ENCODE data around the gene FBXO3. TPM values are rescaled to one million over a fixed set of nuclear protein-coding genes. Genes with fewer than 3 reads are reported as not detected.
A peak's percentile ranks its signal among the peaks of the same experiment; 100 is the strongest.

The FBXO3 gene
- total and polyA plus RNA-seq, 2 experiments from 2014 or later: 12.5 to 28.4 TPM

- Histone ChIP-seq H2AFZ (no peak overlapping the region), H3K36me3 (ENCODE audit: insufficient read depth) (no peaks in the 10 kb centered on the region), H3K9me2 (ENCODE audit: insufficient read depth) (no peaks in the 10 kb centered on the region), H4K20me1 (replicated peaks; ENCODE audit: insufficient read depth) (peaks cover 30% of the 10 kb centered on the region), H3F3A (replicated peaks; ENCODE audit: low read depth) (no peaks in the 10 kb centered on the region; the same call in 1 of the 2 replicates), H3K4me2 (no peak overlapping the region), H3K27ac (ENCODE audit: low read depth) (no peak overlapping the region), H3K79me2 (replicated peaks; ENCODE audit: insufficient read depth) (peaks cover 83% of the 10 kb centered on the region), H3K4me1 (ENCODE audit: insufficient read depth) (peaks cover 14% of the 10 kb centered on the region), H3K27me3 (ENCODE audit: insufficient read depth) (peaks cover 15% of the 10 kb centered on the region), H3K4me3 (no peak overlapping the region)
- no peak for TF ChIP-seq NANOG (IDR thresholded peaks at IDR 0.05; ENCODE audit: borderline replicate concordance)
- no peak for TF ChIP-seq JUNB (IDR thresholded peaks at IDR 0.05; ENCODE audit: unreplicated experiment)
- TF ChIP-seq EZH2phosphoT487 (IDR thresholded peaks at IDR 0.05; ENCODE audit: unreplicated experiment): no peak
- no peak for TF ChIP-seq ETS1 (IDR thresholded peaks at IDR 0.05)
- TF ChIP-seq CREB1 (CRISPR knock-in tag; IDR thresholded peaks at IDR 0.05; ENCODE audit: low read depth): no peak
- no peak for TF ChIP-seq CTCF (conservative IDR thresholded peaks at IDR 0.05; ENCODE audit: low read depth in 2 of 2)
- TF ChIP-seq ZNF114 (CRISPR knock-in tag; IDR thresholded peaks at IDR 0.05): no peak
- no peak for TF ChIP-seq STAT1 (IDR thresholded peaks at IDR 0.05; ENCODE audit: unreplicated experiment)
- TF ChIP-seq, protein P1, sequence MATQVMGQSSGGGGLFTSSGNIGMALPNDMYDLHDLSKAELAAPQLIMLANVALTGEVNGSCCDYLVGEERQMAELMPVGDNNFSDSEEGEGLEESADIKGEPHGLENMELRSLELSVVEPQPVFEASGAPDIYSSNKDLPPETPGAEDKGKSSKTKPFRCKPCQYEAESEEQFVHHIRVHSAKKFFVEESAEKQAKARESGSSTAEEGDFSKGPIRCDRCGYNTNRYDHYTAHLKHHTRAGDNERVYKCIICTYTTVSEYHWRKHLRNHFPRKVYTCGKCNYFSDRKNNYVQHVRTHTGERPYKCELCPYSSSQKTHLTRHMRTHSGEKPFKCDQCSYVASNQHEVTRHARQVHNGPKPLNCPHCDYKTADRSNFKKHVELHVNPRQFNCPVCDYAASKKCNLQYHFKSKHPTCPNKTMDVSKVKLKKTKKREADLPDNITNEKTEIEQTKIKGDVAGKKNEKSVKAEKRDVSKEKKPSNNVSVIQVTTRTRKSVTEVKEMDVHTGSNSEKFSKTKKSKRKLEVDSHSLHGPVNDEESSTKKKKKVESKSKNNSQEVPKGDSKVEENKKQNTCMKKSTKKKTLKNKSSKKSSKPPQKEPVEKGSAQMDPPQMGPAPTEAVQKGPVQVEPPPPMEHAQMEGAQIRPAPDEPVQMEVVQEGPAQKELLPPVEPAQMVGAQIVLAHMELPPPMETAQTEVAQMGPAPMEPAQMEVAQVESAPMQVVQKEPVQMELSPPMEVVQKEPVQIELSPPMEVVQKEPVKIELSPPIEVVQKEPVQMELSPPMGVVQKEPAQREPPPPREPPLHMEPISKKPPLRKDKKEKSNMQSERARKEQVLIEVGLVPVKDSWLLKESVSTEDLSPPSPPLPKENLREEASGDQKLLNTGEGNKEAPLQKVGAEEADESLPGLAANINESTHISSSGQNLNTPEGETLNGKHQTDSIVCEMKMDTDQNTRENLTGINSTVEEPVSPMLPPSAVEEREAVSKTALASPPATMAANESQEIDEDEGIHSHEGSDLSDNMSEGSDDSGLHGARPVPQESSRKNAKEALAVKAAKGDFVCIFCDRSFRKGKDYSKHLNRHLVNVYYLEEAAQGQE (IDR thresholded peaks at IDR 0.05; ENCODE audit: unreplicated experiment): no peak
- no peak for TF ChIP-seq POLR2AphosphoS5 (IDR thresholded peaks at IDR 0.05; ENCODE audit: low read depth)
- TF ChIP-seq EZH2 (IDR thresholded peaks at IDR 0.05; ENCODE audit: low read depth, unreplicated experiment): no peak
- TF ChIP-seq, protein P2, sequence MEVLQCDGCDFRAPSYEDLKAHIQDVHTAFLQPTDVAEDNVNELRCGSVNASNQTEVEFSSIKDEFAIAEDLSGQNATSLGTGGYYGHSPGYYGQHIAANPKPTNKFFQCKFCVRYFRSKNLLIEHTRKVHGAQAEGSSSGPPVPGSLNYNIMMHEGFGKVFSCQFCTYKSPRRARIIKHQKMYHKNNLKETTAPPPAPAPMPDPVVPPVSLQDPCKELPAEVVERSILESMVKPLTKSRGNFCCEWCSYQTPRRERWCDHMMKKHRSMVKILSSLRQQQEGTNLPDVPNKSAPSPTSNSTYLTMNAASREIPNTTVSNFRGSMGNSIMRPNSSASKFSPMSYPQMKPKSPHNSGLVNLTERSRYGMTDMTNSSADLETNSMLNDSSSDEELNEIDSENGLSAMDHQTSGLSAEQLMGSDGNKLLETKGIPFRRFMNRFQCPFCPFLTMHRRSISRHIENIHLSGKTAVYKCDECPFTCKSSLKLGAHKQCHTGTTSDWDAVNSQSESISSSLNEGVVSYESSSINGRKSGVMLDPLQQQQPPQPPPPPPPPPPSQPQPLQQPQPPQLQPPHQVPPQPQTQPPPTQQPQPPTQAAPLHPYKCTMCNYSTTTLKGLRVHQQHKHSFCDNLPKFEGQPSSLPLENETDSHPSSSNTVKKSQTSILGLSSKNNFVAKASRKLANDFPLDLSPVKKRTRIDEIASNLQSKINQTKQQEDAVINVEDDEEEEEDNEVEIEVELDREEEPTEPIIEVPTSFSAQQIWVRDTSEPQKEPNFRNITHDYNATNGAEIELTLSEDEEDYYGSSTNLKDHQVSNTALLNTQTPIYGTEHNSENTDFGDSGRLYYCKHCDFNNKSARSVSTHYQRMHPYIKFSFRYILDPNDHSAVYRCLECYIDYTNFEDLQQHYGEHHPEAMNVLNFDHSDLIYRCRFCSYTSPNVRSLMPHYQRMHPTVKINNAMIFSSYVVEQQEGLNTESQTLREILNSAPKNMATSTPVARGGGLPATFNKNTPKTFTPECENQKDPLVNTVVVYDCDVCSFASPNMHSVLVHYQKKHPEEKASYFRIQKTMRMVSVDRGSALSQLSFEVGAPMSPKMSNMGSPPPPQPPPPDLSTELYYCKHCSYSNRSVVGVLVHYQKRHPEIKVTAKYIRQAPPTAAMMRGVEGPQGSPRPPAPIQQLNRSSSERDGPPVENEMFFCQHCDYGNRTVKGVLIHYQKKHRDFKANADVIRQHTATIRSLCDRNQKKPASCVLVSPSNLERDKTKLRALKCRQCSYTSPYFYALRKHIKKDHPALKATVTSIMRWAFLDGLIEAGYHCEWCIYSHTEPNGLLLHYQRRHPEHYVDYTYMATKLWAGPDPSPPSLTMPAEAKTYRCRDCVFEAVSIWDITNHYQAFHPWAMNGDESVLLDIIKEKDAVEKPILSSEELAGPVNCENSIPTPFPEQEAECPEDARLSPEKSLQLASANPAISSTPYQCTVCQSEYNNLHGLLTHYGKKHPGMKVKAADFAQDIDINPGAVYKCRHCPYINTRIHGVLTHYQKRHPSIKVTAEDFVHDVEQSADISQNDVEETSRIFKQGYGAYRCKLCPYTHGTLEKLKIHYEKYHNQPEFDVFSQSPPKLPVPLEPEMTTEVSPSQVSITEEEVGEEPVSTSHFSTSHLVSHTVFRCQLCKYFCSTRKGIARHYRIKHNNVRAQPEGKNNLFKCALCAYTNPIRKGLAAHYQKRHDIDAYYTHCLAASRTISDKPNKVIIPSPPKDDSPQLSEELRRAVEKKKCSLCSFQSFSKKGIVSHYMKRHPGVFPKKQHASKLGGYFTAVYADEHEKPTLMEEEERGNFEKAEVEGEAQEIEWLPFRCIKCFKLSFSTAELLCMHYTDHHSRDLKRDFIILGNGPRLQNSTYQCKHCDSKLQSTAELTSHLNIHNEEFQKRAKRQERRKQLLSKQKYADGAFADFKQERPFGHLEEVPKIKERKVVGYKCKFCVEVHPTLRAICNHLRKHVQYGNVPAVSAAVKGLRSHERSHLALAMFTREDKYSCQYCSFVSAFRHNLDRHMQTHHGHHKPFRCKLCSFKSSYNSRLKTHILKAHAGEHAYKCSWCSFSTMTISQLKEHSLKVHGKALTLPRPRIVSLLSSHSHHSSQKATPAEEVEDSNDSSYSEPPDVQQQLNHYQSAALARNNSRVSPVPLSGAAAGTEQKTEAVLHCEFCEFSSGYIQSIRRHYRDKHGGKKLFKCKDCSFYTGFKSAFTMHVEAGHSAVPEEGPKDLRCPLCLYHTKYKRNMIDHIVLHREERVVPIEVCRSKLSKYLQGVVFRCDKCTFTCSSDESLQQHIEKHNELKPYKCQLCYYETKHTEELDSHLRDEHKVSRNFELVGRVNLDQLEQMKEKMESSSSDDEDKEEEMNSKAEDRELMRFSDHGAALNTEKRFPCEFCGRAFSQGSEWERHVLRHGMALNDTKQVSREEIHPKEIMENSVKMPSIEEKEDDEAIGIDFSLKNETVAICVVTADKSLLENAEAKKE (CRISPR knock-in tag; IDR thresholded peaks at IDR 0.05): no peak
- TF ChIP-seq ZNF331 (CRISPR knock-in tag; IDR thresholded peaks at IDR 0.05; ENCODE audit: low read depth): no peak
- Mint-ChIP-seq H3K27me3 (ENCODE audit: insufficient read depth, low read depth, poor library complexity) (peaks cover 13% of the 10 kb centered on the region), H3K9me3 (no peaks in the 10 kb centered on the region), H3K36me3 (ENCODE audit: low read depth) (peaks cover 9% of the 10 kb centered on the region; the same call in 2 of the 3 replicates), H3K27ac (no peak overlapping the region), H3K4me3 (no peak overlapping the region), H3K4me1 (peaks cover 22% of the 10 kb centered on the region)
- ATAC-seq (no peak), DNase-seq (ENCODE audit: low spot score) (peak; percentile 14)
Measured at GRCh38 chr11:33731723-33732531, 42.4 kb downstream of the FBXO3 start.
